ENCODE measurements around the gene COL4A1.

The COL4A1 gene

DNA sequence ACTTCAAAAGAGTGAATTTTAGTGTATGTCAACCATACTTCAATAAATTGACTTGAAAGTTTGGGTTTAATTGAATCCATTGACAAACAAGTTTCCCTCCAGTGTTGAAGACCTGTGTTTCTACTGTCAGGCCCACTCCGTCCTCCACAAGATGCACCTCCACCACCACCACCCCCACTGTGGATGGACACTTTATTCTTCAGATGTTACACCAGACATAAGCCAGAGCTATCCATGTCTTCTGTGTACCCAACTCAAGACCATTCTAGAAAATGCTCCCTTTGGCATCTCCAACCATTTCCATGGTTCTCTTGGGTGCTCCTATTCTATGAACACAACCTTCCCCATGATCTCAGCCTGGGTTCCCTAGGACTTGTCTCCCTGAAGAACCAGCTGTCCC, 207.0 kb downstream of the COL4A1 start:
- no peak for DNase-seq

Measured in activated naive CD4-positive, alpha-beta T cell treated with anti-CD3 and anti-CD28 coated beads, Interleukin-2, amount 50 U/mL, for 16 hours (primary cell).